Endothelial cell of umbilical vein (primary cell): ENCODE results near the gene MYL11. TPM values are rescaled to one million over a fixed set of nuclear protein-coding genes. Genes with fewer than 3 reads are reported as not detected.
A peak's percentile ranks its signal among the peaks of the same experiment; 100 is the strongest.

ENCODE experiments used
- BruUV-seq: library from RNA; stranded (reverse); fragments of 400-500 nt; replicated peaks from 2 replicates; lab custom pipeline; 2021; lab: Mats Ljungman, UMichigan
- CTCF ChIA-PET: fragments of 300-600, 350-600 bp; sonication (Branson Sonifier 250); formaldehyde crosslinking; loops from one replicate; lab custom pipeline; 2021; ENCODE audit warnings: antibody characterized with exemption, inconsistent platforms; lab: Charles Lee
- POLR2A ChIA-PET: fragments of 300-600, 350-600 bp; sonication (Branson Sonifier 250); formaldehyde crosslinking; loops from one replicate; lab custom pipeline; 2021; ENCODE audit warnings: antibody characterized with exemption, inconsistent platforms; lab: Charles Lee
- DNase-seq: peaks from one replicate; pipeline ENCODE4 v3.0.0-alpha.2; 2011; ENCODE audit warnings: low read depth, low spot score
- FAIRE-seq: peaks from 2 replicates; lab custom pipeline; 2011; peaks lifted over from hg19 to GRCh38; lab: Jason Lieb, UNC
- H2AFZ ChIP-seq: 2 replicates; pipeline ENCODE4 v1.6.0; 2012; ENCODE audit warnings: low read depth, low read length, control low read depth, inconsistent platforms
- H3K27ac ChIP-seq: 2 replicates; pipeline ENCODE4 v1.5.1; 2011; ENCODE audit warnings: low read depth, mild to moderate bottlenecking, control low read depth, low read length, moderate library complexity; ENCODE audit not compliant: insufficient read depth
- H3K27me3 ChIP-seq, 2 experiments: 2 replicates each; pipeline versions ENCODE4 v1.6.0 to v1.6.1; 2011; ENCODE audit warnings: low read length in 2 of 2, mixed read lengths in 1 of 2; ENCODE audit not compliant: control insufficient read depth in 2 of 2, insufficient read depth in 2 of 2
- H3K36me3 ChIP-seq, 2 experiments: 2 replicates in 1 of 2; 3 replicates in 1 of 2; pipeline ENCODE4 v1.5.1; 2011; ENCODE audit warnings: low read length in 2 of 2, mild to moderate bottlenecking in 1 of 2, moderate library complexity in 1 of 2; ENCODE audit not compliant: control insufficient read depth in 2 of 2, insufficient read depth in 2 of 2; ENCODE audit errors: extremely low read depth in 1 of 2
- H3K4me1 ChIP-seq: 3 replicates; pipeline ENCODE4 v1.5.1; 2011; ENCODE audit warnings: mild to moderate bottlenecking, low read length; ENCODE audit not compliant: control insufficient read depth, insufficient read depth; ENCODE audit errors: extremely low read depth
- H3K4me2 ChIP-seq: 2 replicates; pipeline ENCODE4 v1.6.1; 2011; ENCODE audit warnings: low read length, control low read depth, mixed read lengths; ENCODE audit not compliant: insufficient read depth
- H3K4me3 ChIP-seq, 3 experiments: fragments of 200-600 bp in 1 of 3; sonication (generic), shearing (Covaris generic) in 1 of 3; replicated peaks in 1 of 3; 2 replicates each; pipeline ENCODE4 v1.5.1; 2011 to 2016; ENCODE audit warnings: control low read depth in 3 of 3, low read length in 3 of 3, mild to moderate bottlenecking in 2 of 3, inconsistent platforms in 1 of 3, low read depth in 1 of 3, moderate library complexity in 1 of 3; ENCODE audit not compliant: insufficient read depth in 1 of 3
- H3K79me2 ChIP-seq: 2 replicates; pipeline ENCODE4 v1.6.0; 2012; ENCODE audit warnings: low read length, inconsistent platforms; ENCODE audit not compliant: control insufficient read depth, insufficient read depth
- H3K9ac ChIP-seq: replicated peaks from 2 replicates; pipeline ENCODE3; 2011; ENCODE audit warnings: low read length, control low read depth; ENCODE audit not compliant: insufficient read depth; ENCODE audit errors: extremely low read depth
- H3K9me1 ChIP-seq: replicated peaks from 3 replicates; pipeline ENCODE4 v1.6.0; 2011; ENCODE audit warnings: mild to moderate bottlenecking, low read length; ENCODE audit not compliant: control insufficient read depth, insufficient read depth; ENCODE audit errors: extremely low read depth
- H3K9me3 ChIP-seq: replicated peaks from 2 replicates; pipeline ENCODE4 v1.5.1; 2012; ENCODE audit warnings: low read length, inconsistent platforms; ENCODE audit not compliant: control insufficient read depth, insufficient read depth
- H4K20me1 ChIP-seq: replicated peaks from 2 replicates; pipeline ENCODE3; 2011; ENCODE audit warnings: mild to moderate bottlenecking, low read length; ENCODE audit not compliant: control insufficient read depth, insufficient read depth; ENCODE audit errors: extremely low read depth
- CTCF ChIP-seq, 2 donors: IDR thresholded peaks; 1 replicate in 1 of 2; 2 replicates in 1 of 2; pipeline ENCODE4 v1.5.1; 2011; ENCODE audit warnings: low read length in 2 of 2, mild to moderate bottlenecking in 2 of 2, moderate library complexity in 2 of 2, control low read depth in 1 of 2, inconsistent platforms in 1 of 2, low read depth in 1 of 2; ENCODE audit not compliant: insufficient read depth in 1 of 2; ENCODE audit errors: extremely low read depth in 1 of 2
- EZH2 ChIP-seq: IDR thresholded peaks from 2 replicates; pipeline ENCODE4 v1.6.1; 2012; ENCODE audit warnings: borderline replicate concordance, low read depth, mild to moderate bottlenecking, moderate library complexity, low read length, inconsistent platforms; ENCODE audit not compliant: severe bottlenecking
- FOS ChIP-seq: IDR thresholded peaks from 2 replicates; pipeline ENCODE4 v1.6.1; 2011; ENCODE audit warnings: mild to moderate bottlenecking, low read length, moderate library complexity, borderline replicate concordance; ENCODE audit not compliant: insufficient read depth
- GATA2 ChIP-seq: IDR thresholded peaks from 2 replicates; pipeline ENCODE4 v1.7.0; 2011; ENCODE audit warnings: low read depth, mild to moderate bottlenecking, moderate library complexity, mixed read lengths, low read length; ENCODE audit not compliant: insufficient read length, insufficient read depth
- JUN ChIP-seq: IDR thresholded peaks from 2 replicates; pipeline ENCODE4 v1.6.1; 2011; ENCODE audit warnings: borderline replicate concordance, low read depth; ENCODE audit not compliant: insufficient read length, insufficient read depth
- MYC ChIP-seq: IDR thresholded peaks from one replicate; pipeline ENCODE4 v1.6.1; 2011; ENCODE audit warnings: mild to moderate bottlenecking, low read depth, low read length
- POLR2A ChIP-seq: IDR thresholded peaks from 2 replicates; pipeline ENCODE4 v1.6.1; 2012; ENCODE audit warnings: low read depth, mild to moderate bottlenecking, control low read depth, low read length
- POLR2AphosphoS5 ChIP-seq: IDR thresholded peaks from 2 replicates; pipeline ENCODE4 v1.6.1; 2012; ENCODE audit warnings: low read depth, mild to moderate bottlenecking, control low read depth, low read length, moderate library complexity; ENCODE audit not compliant: insufficient read depth
- dilution Hi-C: fragments of 300-500 bp; cut with MboI; formaldehyde crosslinking; loops from one replicate; pipeline ENCODE4 v1.15.0; 2019; ENCODE audit warnings: low sequenced_read_pairs; ENCODE audit not compliant: extremely low pct_ligation_motif_present
- intact Hi-C: fragments of 100-400 bp; cut with micrococcal nuclease; formaldehyde crosslinking; loops from one replicate; pipeline ENCODE4 v1.10.0; 2022
- polyA plus RNA-seq, 4 experiments: library from polyadenylated mRNA; depleted of rRNA in 3 of 4; stranded (reverse) in 3 of 4; unstranded in 1 of 4; fragments of >200 nt; gene quantifications; 2 replicates each; pipeline versions ENCODE4 v1.2.1 to v1.2.3, GENCODE V29; 2011 to 2012; ENCODE audit warnings: missing spikeins in 1 of 4
- total RNA-seq: library from RNA; stranded (reverse); gene quantifications from 2 replicates; pipeline ENCODE4 v1.2.3, GENCODE V29; 2021
- TF ChIP-seq, protein P1 (sequence below): IDR thresholded peaks from 2 replicates; pipeline ENCODE4 v1.6.1; 2011; ENCODE audit not compliant: insufficient read depth, insufficient read length

Gene MYL11
- total and polyA plus RNA-seq, 2 donors (not counting 3 experiments of a cell fraction or from before 2014, with no cell fraction given) = 1.3 TPM; not detected in 1

DNA sequence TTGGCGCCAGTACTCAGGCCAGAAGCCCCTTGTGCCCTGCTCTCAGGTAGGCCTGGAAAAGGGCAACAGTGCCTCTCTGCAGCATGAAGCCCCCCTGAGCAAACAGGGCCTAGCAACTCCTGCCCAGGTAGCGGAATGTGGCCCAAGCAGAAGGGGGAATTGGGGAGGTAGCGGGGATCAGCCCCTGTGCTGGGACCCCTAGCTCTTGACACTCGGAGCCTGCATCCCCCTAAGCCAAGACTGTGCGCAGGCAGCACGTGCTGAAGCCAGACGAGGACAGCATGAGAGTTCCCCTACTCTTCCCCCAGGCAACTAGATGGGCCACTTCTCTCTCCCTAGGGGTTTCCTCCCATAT, 18.7 kb upstream of the MYL11 start:
- peak overlapping the region in 1 of 3 experiments; percentile 84 for H3K4me3 ChIP-seq
- H3K36me3 ChIP-seq = peaks cover 0 to 30% of the 10 kb centered on the region in 2 experiments
- no peak overlapping the region for H2AFZ ChIP-seq
- H3K4me1 ChIP-seq = peaks cover 32% of the 10 kb centered on the region
- H4K20me1 ChIP-seq = no peaks in the 10 kb centered on the region
- ChIA-PET POLR2A (no interaction called here), CTCF (interaction anchor here (1.5 to 2.5 kb wide), 3 partner anchors 15 to 54 kb away, joined by 3 to 12 read pairs (median 8); partner anchors contain the start of gene ZNF48)
- no peaks in the 10 kb centered on the region for H3K9me1 ChIP-seq
- H3K4me2 ChIP-seq = peak overlapping the region; percentile 66
- no TSS peak for BruUV-seq
- H3K9me3 ChIP-seq = no peaks in the 10 kb centered on the region
- DNase-seq (no peak), FAIRE-seq (no peak)
- TF ChIP-seq JUN = no peak
- no peak for TF ChIP-seq GATA2
- TF ChIP-seq EZH2 = no peak
- no peak for TF ChIP-seq FOS
- TF ChIP-seq MYC = no peak
- no peak for TF ChIP-seq POLR2A
- no peak for TF ChIP-seq CTCF (IDR thresholded peaks at IDR 0.05; ENCODE audit: extremely low read depth in 1 of 2, insufficient read depth in 1 of 2, low read depth in 1 of 2, low read length in 2 of 2)
- TF ChIP-seq, protein P1, sequence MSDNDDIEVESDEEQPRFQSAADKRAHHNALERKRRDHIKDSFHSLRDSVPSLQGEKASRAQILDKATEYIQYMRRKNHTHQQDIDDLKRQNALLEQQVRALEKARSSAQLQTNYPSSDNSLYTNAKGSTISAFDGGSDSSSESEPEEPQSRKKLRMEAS = no peak
- TF ChIP-seq POLR2AphosphoS5 = no peak
- dilution Hi-C loops (no loop called here), intact Hi-C loops (no loop called here)
- H3K27me3 ChIP-seq = no peaks in the 10 kb centered on the region
- peak overlapping the region; percentile 96 for H3K9ac ChIP-seq
- H3K79me2 ChIP-seq = peaks cover 26% of the 10 kb centered on the region
- peak overlapping the region; percentile 95 for H3K27ac ChIP-seq
